HUES64 (cell line): ENCODE results near the gene NR5A1.

Experiments used
- H3K27ac ChIP-seq: 2 replicates; pipeline ENCODE4 v1.7.0; 2013; ENCODE audit warnings: low read depth, low read length, inconsistent platforms
- H3K27me3 ChIP-seq: 2 replicates; pipeline ENCODE4 v1.6.1; 2013; ENCODE audit warnings: mild to moderate bottlenecking, low read length; ENCODE audit not compliant: insufficient read depth
- H3K36me3 ChIP-seq: 2 replicates; pipeline ENCODE4 v1.6.1; 2013; ENCODE audit warnings: mild to moderate bottlenecking, low read length; ENCODE audit not compliant: insufficient read depth
- H3K4me1 ChIP-seq: 2 replicates; pipeline ENCODE4 v1.6.1; 2013; ENCODE audit warnings: mild to moderate bottlenecking, low read length, moderate library complexity; ENCODE audit not compliant: insufficient read depth
- H3K4me3 ChIP-seq: 2 replicates; pipeline ENCODE4 v1.5.1; 2013; ENCODE audit warnings: mild to moderate bottlenecking, low read length, moderate library complexity
- H3K9ac ChIP-seq: 2 replicates; pipeline ENCODE4 v1.6.1; 2013; ENCODE audit warnings: mild to moderate bottlenecking, low read depth, low read length
- H3K9me3 ChIP-seq: 2 replicates; pipeline ENCODE4 v1.6.1; 2013; ENCODE audit warnings: low read depth, low read length; ENCODE audit not compliant: insufficient read depth
- WGBS: fragments of 150-250, 120-280 bp; methylation state at CpG from one replicate; pipeline ENCODE4 v1.1.7; 2013; ENCODE audit warnings: missing lambda C conversion rate; 5-methylcytosine and 5-hydroxymethylcytosine counted together

Gene NR5A1

GRCh38 chr9:124454791-124455443 is 52.3 kb downstream of the NR5A1 start:
- Histone ChIP-seq H3K9ac (no peak overlapping the region), H3K27ac (no peak overlapping the region), H3K36me3 (no peaks in the 10 kb centered on the region), H3K4me3 (no peak overlapping the region), H3K27me3 (peaks cover 37% of the 10 kb centered on the region), H3K9me3 (no peaks in the 10 kb centered on the region), H3K4me1 (peaks cover 4% of the 10 kb centered on the region; the same call in 1 of the 2 replicates)
- WGBS = 89% methylated on average over 14 of the region's 14 CpGs

GRCh38 chr9:124454296-124454695 is 52.9 kb downstream of the NR5A1 start:
- peaks cover 4% of the 10 kb centered on the region; the same call in 1 of the 2 replicates for H3K4me1 ChIP-seq
- WGBS = 92% methylated on average over 9 of the region's 9 CpGs
- no peak overlapping the region for H3K4me3 ChIP-seq
- no peaks in the 10 kb centered on the region for H3K36me3 ChIP-seq
- H3K9ac ChIP-seq = no peak overlapping the region
- H3K9me3 ChIP-seq = no peaks in the 10 kb centered on the region
- no peak overlapping the region for H3K27ac ChIP-seq
- peaks cover 37% of the 10 kb centered on the region for H3K27me3 ChIP-seq

DNA sequence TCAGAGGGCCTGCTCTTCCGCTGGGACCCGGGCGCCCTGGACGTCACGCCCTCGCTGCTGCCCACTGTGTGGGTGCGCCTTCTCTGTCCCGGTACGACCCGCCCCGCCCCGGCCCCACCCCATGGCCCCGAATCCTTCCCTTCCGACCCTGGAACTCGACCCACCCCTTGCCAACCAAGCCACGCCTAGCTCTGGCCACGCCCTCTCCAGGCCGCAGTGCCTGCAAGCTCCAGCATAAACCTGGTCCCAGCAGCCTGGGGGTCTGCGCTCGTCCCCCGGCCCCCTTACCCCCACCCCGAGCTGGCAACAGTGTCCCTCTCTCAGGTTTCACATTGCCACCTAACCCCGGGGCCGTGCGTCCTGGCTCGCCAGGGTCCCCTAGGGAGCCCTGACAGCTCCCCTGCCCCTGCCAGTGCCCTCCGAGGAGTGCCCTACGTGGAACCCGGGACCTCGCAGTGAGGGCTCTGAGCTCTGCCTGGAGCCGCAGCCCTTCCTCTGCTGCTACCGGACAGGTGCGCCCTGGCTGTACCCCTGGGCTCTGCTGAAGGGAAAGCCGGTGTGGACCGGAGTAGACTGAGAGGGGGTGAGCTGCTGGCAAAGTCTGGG is 53.5 kb downstream of the NR5A1 start:
- Histone ChIP-seq H3K9me3 (no peaks in the 10 kb centered on the region), H3K4me3 (peak overlapping the region; percentile 45), H3K27ac (no peak overlapping the region), H3K36me3 (no peaks in the 10 kb centered on the region), H3K4me1 (peaks cover 4% of the 10 kb centered on the region; the same call in 1 of the 2 replicates), H3K9ac (no peak overlapping the region; the same call in 1 of the 2 replicates), H3K27me3 (peaks cover 37% of the 10 kb centered on the region)
- WGBS = 33% methylated on average over 33 of the region's 35 CpGs

- no peak overlapping the region for H3K27ac ChIP-seq
- peak overlapping the region; percentile 45 for H3K4me3 ChIP-seq
- WGBS = 55% methylated on average over 85 of the region's 85 CpGs
- H3K4me1 ChIP-seq = peaks cover 4% of the 10 kb centered on the region; the same call in 1 of the 2 replicates
- peaks cover 37% of the 10 kb centered on the region for H3K27me3 ChIP-seq
- H3K36me3 ChIP-seq = no peaks in the 10 kb centered on the region
- no peak overlapping the region; the same call in 1 of the 2 replicates for H3K9ac ChIP-seq
- no peaks in the 10 kb centered on the region for H3K9me3 ChIP-seq
These were observed 54.2 kb downstream of the NR5A1 start for GRCh38 chr9:124452841-124453585.

GRCh38 chr9:124452326-124452725 is 54.9 kb downstream of the NR5A1 start:
- 89% methylated on average over 19 of the region's 19 CpGs for WGBS
- Histone ChIP-seq H3K36me3 (no peaks in the 10 kb centered on the region), H3K27me3 (peaks cover 37% of the 10 kb centered on the region), H3K9ac (no peak overlapping the region), H3K4me3 (no peak overlapping the region), H3K27ac (no peak overlapping the region), H3K9me3 (no peaks in the 10 kb centered on the region), H3K4me1 (peaks cover 4% of the 10 kb centered on the region; the same call in 1 of the 2 replicates)

GRCh38 chr9:124450931-124451661 is 56.1 kb downstream of the NR5A1 start:
- H3K9me3 ChIP-seq = no peaks in the 10 kb centered on the region
- WGBS = 58% methylated on average over 19 of the region's 19 CpGs
- no peak overlapping the region for H3K27ac ChIP-seq
- H3K9ac ChIP-seq = no peak overlapping the region
- H3K4me1 ChIP-seq = peaks cover 4% of the 10 kb centered on the region; the same call in 1 of the 2 replicates
- H3K27me3 ChIP-seq = peaks cover 37% of the 10 kb centered on the region
- no peaks in the 10 kb centered on the region for H3K36me3 ChIP-seq
- H3K4me3 ChIP-seq = peak overlapping the region; percentile 49

GRCh38 chr9:124450241-124450924 is 56.8 kb downstream of the NR5A1 start, which contains the start of gene ADGRD2:
Gene ADGRD2 (plus strand): TSS chr9:124450451. CDS start chr9:124451667, 1,216 bp downstream.
- Histone ChIP-seq H3K4me1 (peaks cover 4% of the 10 kb centered on the region; the same call in 1 of the 2 replicates), H3K9ac (peak within 1 kb of the TSS; percentile 21; the same call in 1 of the 2 replicates), H3K4me3 (peak within 1 kb of the TSS; percentile 49), H3K27ac (no peak within 1 kb of the TSS), H3K36me3 (no peaks in the 10 kb centered on the region), H3K27me3 (peaks cover 37% of the 10 kb centered on the region), H3K9me3 (no peaks in the 10 kb centered on the region)
- WGBS = 3% methylated on average over 38 of the region's 41 CpGs

GRCh38 chr9:124449381-124450151 is 57.6 kb downstream of the NR5A1 start:
- Histone ChIP-seq H3K4me3 (no peak overlapping the region), H3K4me1 (peaks cover 4% of the 10 kb centered on the region; the same call in 1 of the 2 replicates), H3K27ac (no peak overlapping the region), H3K36me3 (no peaks in the 10 kb centered on the region), H3K27me3 (peaks cover 37% of the 10 kb centered on the region), H3K9ac (no peak overlapping the region), H3K9me3 (no peaks in the 10 kb centered on the region)
- WGBS = 79% methylated on average over 13 of the region's 13 CpGs

GRCh38 chr9:124448019-124448418 is 59.2 kb downstream of the NR5A1 start:
- H3K27me3 ChIP-seq = peaks cover 26% of the 10 kb centered on the region
- peaks cover 4% of the 10 kb centered on the region; the same call in 1 of the 2 replicates for H3K4me1 ChIP-seq
- H3K27ac ChIP-seq = no peak overlapping the region
- no peak overlapping the region for H3K4me3 ChIP-seq
- H3K36me3 ChIP-seq = no peaks in the 10 kb centered on the region
- H3K9ac ChIP-seq = no peak overlapping the region
- no peaks in the 10 kb centered on the region for H3K9me3 ChIP-seq
- WGBS = 93% methylated on average over 7 of the region's 7 CpGs

- Histone ChIP-seq H3K9me3 (no peaks in the 10 kb centered on the region), H3K9ac (no peak overlapping the region), H3K4me1 (peaks cover 4% of the 10 kb centered on the region; the same call in 1 of the 2 replicates), H3K27ac (no peak overlapping the region), H3K36me3 (no peaks in the 10 kb centered on the region), H3K4me3 (no peak overlapping the region), H3K27me3 (peaks cover 19% of the 10 kb centered on the region)
- WGBS = 77% methylated on average over 4 of the region's 4 CpGs
These were observed 59.9 kb downstream of the NR5A1 start for GRCh38 chr9:124447297-124447661.
